OCI-LY7 (cell line): Measurements from ENCODE around the gene SF3A1. TPM values are rescaled to one million over a fixed set of nuclear protein-coding genes. Genes with fewer than 3 reads are reported as not detected.

Source experiments
- BruUV-seq: library from RNA; stranded (reverse); fragments of 400-500 nt; replicated peaks from 2 replicates; lab custom pipeline; 2021; lab: Mats Ljungman, UMichigan
- CTCF ChIA-PET: fragments of 300-600 bp; sonication (Branson Sonifier 250); formaldehyde crosslinking; loops from one replicate; lab custom pipeline; 2022; ENCODE audit warnings: antibody characterized with exemption; ENCODE audit not compliant: unreplicated experiment; lab: Charles Lee
- POLR2A ChIA-PET: fragments of 300-600 bp; sonication (Branson Sonifier 250); formaldehyde crosslinking; loops from one replicate; lab custom pipeline; 2022; ENCODE audit warnings: antibody characterized with exemption; lab: Charles Lee
- DNase-seq: peaks from one replicate; pipeline ENCODE4 v3.0.0-alpha.2; 2015; ENCODE audit warnings: low spot score
- H2AFZ ChIP-seq: fragments of 200-600 bp; sonication (generic), shearing (Covaris generic); 2 replicates; pipeline ENCODE4 v1.6.1; 2014; ENCODE audit warnings: mild to moderate bottlenecking, antibody characterized with exemption, low read length, moderate library complexity
- H3K27ac ChIP-seq: fragments of 200-600 bp; sonication (generic); 2 replicates; pipeline ENCODE4 v1.5.1; 2014; ENCODE audit warnings: mixed run types, low read depth, mild to moderate bottlenecking, moderate library complexity, low read length, inconsistent platforms; ENCODE audit not compliant: poor library complexity, severe bottlenecking
- H3K36me3 ChIP-seq: fragments of 200-600 bp; sonication (generic); 2 replicates; pipeline ENCODE4 v1.6.1; 2014; ENCODE audit warnings: mild to moderate bottlenecking, antibody characterized with exemption, low read length, moderate library complexity, mixed read lengths; ENCODE audit not compliant: insufficient read depth
- H3K4me1 ChIP-seq: fragments of 200-600 bp; sonication (generic); 2 replicates; pipeline ENCODE4 v1.5.1; 2014; ENCODE audit warnings: mild to moderate bottlenecking, low read length; ENCODE audit not compliant: insufficient read depth, poor library complexity, severe bottlenecking
- H3K4me2 ChIP-seq: fragments of 200-600 bp; sonication (generic); 2 replicates; pipeline ENCODE4 v1.6.1; 2014; ENCODE audit warnings: mild to moderate bottlenecking, low read length
- H3K4me3 ChIP-seq: fragments of 200-600 bp; sonication (generic); 2 replicates; pipeline ENCODE4 v1.5.1; 2014; ENCODE audit warnings: mild to moderate bottlenecking, low read depth, low read length; ENCODE audit not compliant: poor library complexity, severe bottlenecking
- H3K79me2 ChIP-seq: fragments of 200-600 bp; sonication (generic); 2 replicates; pipeline ENCODE4 v1.6.1; 2016; ENCODE audit warnings: low read depth, mild to moderate bottlenecking, low read length, moderate library complexity, mixed read lengths; ENCODE audit not compliant: insufficient read depth
- H3K9me2 ChIP-seq: fragments of 200-600 bp; sonication (generic); 2 replicates; pipeline ENCODE4 v1.6.1; 2016; ENCODE audit warnings: mild to moderate bottlenecking, low read length, mixed read lengths; ENCODE audit not compliant: insufficient read depth
- H3K9me3 ChIP-seq: fragments of 200-600 bp; sonication (generic); 2 replicates; pipeline ENCODE4 v1.6.1; 2014; ENCODE audit warnings: mild to moderate bottlenecking, mixed run types, low read length, mixed read lengths
- H4K20me1 ChIP-seq: fragments of 200-600 bp; sonication (generic); 2 replicates; pipeline ENCODE4 v1.6.1; 2014; ENCODE audit warnings: mild to moderate bottlenecking, antibody characterized with exemption, low read length, moderate library complexity, mixed read lengths; ENCODE audit not compliant: insufficient read depth
- CTCF ChIP-seq: fragments of 200-600 bp; sonication (generic); conservative IDR thresholded peaks from 2 replicates; pipeline ENCODE4 v1.5.1; 2014; ENCODE audit warnings: mild to moderate bottlenecking, antibody characterized with exemption, low read length, moderate library complexity, mixed read lengths
- EZH2phosphoT487 ChIP-seq: fragments of 200-600 bp; sonication (generic); IDR thresholded peaks from 2 replicates; pipeline ENCODE4 v1.6.1; 2018; ENCODE audit warnings: low read depth, borderline replicate concordance, mild to moderate bottlenecking, mixed run types, antibody characterized with exemption, low read length, moderate library complexity, mixed read lengths
- intact Hi-C: fragments of 100-400 bp; cut with micrococcal nuclease; formaldehyde crosslinking; loops from one replicate; pipeline ENCODE4 v1.10.0; 2022; ENCODE audit not compliant: unreplicated experiment
- total RNA-seq, 2 experiments: library from RNA; depleted of rRNA in 1 of 2; stranded (reverse); fragments of >200 nt in 1 of 2; shearing (Covaris generic) in 1 of 2; gene quantifications; 2 replicates each; pipeline ENCODE4 v1.2.3, GENCODE V29; 2014 to 2022

The SF3A1 gene
- total RNA-seq, 2 experiments from 2014 or later: 71.8 to 200 TPM

- H3K4me3 ChIP-seq: no peak overlapping the region
- H3K9me3 ChIP-seq: no peaks in the 10 kb centered on the region
- DNase-seq: no peak
- no peaks in the 10 kb centered on the region for H3K36me3 ChIP-seq
- no peaks in the 10 kb centered on the region for H3K79me2 ChIP-seq
- CTCF ChIA-PET: no interaction called here
- POLR2A ChIA-PET: no interaction called here
- H4K20me1 ChIP-seq: no peaks in the 10 kb centered on the region
- peaks cover 13% of the 10 kb centered on the region for H3K4me1 ChIP-seq
- no peak overlapping the region for H3K27ac ChIP-seq
- intact Hi-C loops: loop anchor here (10.0 kb wide), 1 partner anchor 200 kb away; no protein-coding TSS in a partner anchor
- H3K4me2 ChIP-seq: no peak overlapping the region
- H2AFZ ChIP-seq: no peak overlapping the region
- H3K9me2 ChIP-seq: no peaks in the 10 kb centered on the region
- no TSS peak for BruUV-seq
- TF ChIP-seq EZH2phosphoT487 (no peak), CTCF (no peak)
Observed at GRCh38 chr22:30284666-30285065, 72.0 kb downstream of the SF3A1 start.

- H3K4me1 ChIP-seq: peaks cover 12% of the 10 kb centered on the region
- no peak overlapping the region for H3K4me2 ChIP-seq
- H4K20me1 ChIP-seq: no peaks in the 10 kb centered on the region
- no peaks in the 10 kb centered on the region for H3K79me2 ChIP-seq
- no TSS peak for BruUV-seq
- no peak for TF ChIP-seq EZH2phosphoT487
- TF ChIP-seq CTCF: no peak
- H3K9me3 ChIP-seq: no peaks in the 10 kb centered on the region
- H3K36me3 ChIP-seq: no peaks in the 10 kb centered on the region
- intact Hi-C loops: loop anchor here (10.0 kb wide), 1 partner anchor 201 kb away; no protein-coding TSS in a partner anchor
- no peaks in the 10 kb centered on the region for H3K9me2 ChIP-seq
- no peak overlapping the region for H3K27ac ChIP-seq
- ChIA-PET POLR2A (no interaction called here), CTCF (no interaction called here)
- DNase-seq: no peak
- H3K4me3 ChIP-seq: no peak overlapping the region
- no peak overlapping the region for H2AFZ ChIP-seq
Observed at GRCh38 chr22:30284172-30284571, 72.5 kb downstream of the SF3A1 start.

- CTCF ChIA-PET: interaction anchor here (0.5 kb wide), 1 partner anchor 145 kb away, joined by 6 read pairs; no protein-coding TSS in a partner anchor
- intact Hi-C loops: loop anchor here (10.0 kb wide), 1 partner anchor 201 kb away; no protein-coding TSS in a partner anchor
- H3K4me3 ChIP-seq: no peak overlapping the region
- no peak overlapping the region for H3K27ac ChIP-seq
- TF ChIP-seq CTCF (no peak), EZH2phosphoT487 (no peak)
- H3K9me3 ChIP-seq: no peaks in the 10 kb centered on the region
- POLR2A ChIA-PET: interaction anchor here (0.6 to 2.3 kb wide), 2 partner anchors 16 to 920 kb away, joined by 4 to 5 read pairs; no protein-coding TSS in a partner anchor
- H3K79me2 ChIP-seq: no peaks in the 10 kb centered on the region
- no peak overlapping the region for H2AFZ ChIP-seq
- no peak for DNase-seq
- no peak overlapping the region for H3K4me2 ChIP-seq
- peaks cover 6% of the 10 kb centered on the region for H3K4me1 ChIP-seq
- BruUV-seq: no TSS peak
- H4K20me1 ChIP-seq: no peaks in the 10 kb centered on the region
- no peaks in the 10 kb centered on the region for H3K9me2 ChIP-seq
- no peaks in the 10 kb centered on the region for H3K36me3 ChIP-seq
Observed at GRCh38 chr22:30283342-30283741, 73.4 kb downstream of the SF3A1 start.
